IPS DF 19.7 (cell line): Measurements from ENCODE around the gene STARD8.
"Not testable (repeated sequence)": the region's sequence is repeated elsewhere in the genome, so short reads cannot be mapped to it uniquely, and the experiment has no call there.

Source experiments
- DNase-seq: peaks from one replicate; pipeline ENCODE4 v3.0.0-alpha.2; 2013; ENCODE audit warnings: low read depth, low spot score

Gene STARD8

GRCh38 chrX:68659385-68659784 is 11.9 kb downstream of the STARD8 start:
- no peak for DNase-seq

- no peak for DNase-seq
These were observed 12.3 kb downstream of the STARD8 start for GRCh38 chrX:68659786-68660185.

GRCh38 chrX:68660746-68661145 is 13.3 kb downstream of the STARD8 start:
- no peak for DNase-seq

- DNase-seq = no peak
These were observed 18.0 kb downstream of the STARD8 start for GRCh38 chrX:68665502-68665901.

GRCh38 chrX:68666580-68666979 is 19.1 kb downstream of the STARD8 start:
- no peak for DNase-seq

- no peak for DNase-seq
These were observed 21.8 kb downstream of the STARD8 start for GRCh38 chrX:68669094-68669860.

- no peak for DNase-seq
These were observed 22.4 kb downstream of the STARD8 start for GRCh38 chrX:68669871-68670270.

GRCh38 chrX:68671221-68671620 is 23.8 kb downstream of the STARD8 start:
- DNase-seq = no peak

- DNase-seq = no peak
These were observed 25.3 kb downstream of the STARD8 start for GRCh38 chrX:68672581-68673318.

- no peak for DNase-seq
These were observed 28.1 kb downstream of the STARD8 start for GRCh38 chrX:68675571-68675970.

- DNase-seq = no peak
These were observed 28.9 kb downstream of the STARD8 start for GRCh38 chrX:68676335-68676734.

- DNase-seq = no peak
These were observed 30.5 kb downstream of the STARD8 start for GRCh38 chrX:68677998-68678397.

GRCh38 chrX:68681443-68681941 is 34.0 kb downstream of the STARD8 start:
- DNase-seq = no peak

- no peak for DNase-seq
These were observed 35.3 kb downstream of the STARD8 start for GRCh38 chrX:68682790-68683189.

GRCh38 chrX:68683580-68683979 is 36.1 kb downstream of the STARD8 start:
- DNase-seq = no peak

- no peak for DNase-seq
These were observed 36.9 kb downstream of the STARD8 start for GRCh38 chrX:68684291-68684918.

- no peak for DNase-seq
These were observed 37.4 kb downstream of the STARD8 start for GRCh38 chrX:68684919-68685304.

- DNase-seq = no peak
These were observed 38.2 kb downstream of the STARD8 start for GRCh38 chrX:68685685-68686084.

- DNase-seq = no peak
These were observed 38.9 kb downstream of the STARD8 start for GRCh38 chrX:68686097-68686977.

- DNase-seq = not testable (repeated sequence)
These were observed 41.5 kb downstream of the STARD8 start for GRCh38 chrX:68688931-68689330.

- DNase-seq = no peak
These were observed 43.6 kb downstream of the STARD8 start for GRCh38 chrX:68690936-68691501.
